Endodermal cell (in vitro differentiated cells): ENCODE results near the gene DGKB. TPM values are rescaled to one million over a fixed set of nuclear protein-coding genes. Genes with fewer than 3 reads are reported as not detected.

Source experiments
- DNase-seq: peaks from one replicate; pipeline ENCODE4 v3.0.0-alpha.2; 2017
- H3K27ac ChIP-seq: 2 replicates; pipeline ENCODE4 v1.5.1; 2013; ENCODE audit warnings: mild to moderate bottlenecking, low read depth, low read length, moderate library complexity
- H3K27me3 ChIP-seq: 2 replicates; pipeline ENCODE4 v1.6.1; 2013; ENCODE audit warnings: mild to moderate bottlenecking, low read length, moderate library complexity; ENCODE audit not compliant: insufficient read depth, control insufficient read depth, poor library complexity, severe bottlenecking
- H3K36me3 ChIP-seq: 2 replicates; pipeline ENCODE4 v1.7.0; 2013; ENCODE audit warnings: mild to moderate bottlenecking, low read length, moderate library complexity; ENCODE audit not compliant: control insufficient read depth, insufficient read depth
- H3K4me1 ChIP-seq: one replicate; pipeline ENCODE4 v1.7.0; 2013; ENCODE audit warnings: low read length; ENCODE audit not compliant: control insufficient read depth, insufficient read depth
- H3K4me3 ChIP-seq: 2 replicates; pipeline ENCODE4 v1.5.1; 2013; ENCODE audit warnings: mild to moderate bottlenecking, low read length, moderate library complexity
- H3K9ac ChIP-seq: 2 replicates; pipeline ENCODE4 v1.6.1; 2013; ENCODE audit warnings: mild to moderate bottlenecking, low read length, moderate library complexity; ENCODE audit not compliant: poor library complexity, severe bottlenecking; ENCODE audit errors: extremely low read depth
- H3K9me3 ChIP-seq: 2 replicates; pipeline ENCODE4 v1.6.1; 2013; ENCODE audit warnings: mild to moderate bottlenecking, low read length, moderate library complexity; ENCODE audit not compliant: control insufficient read depth
- H3K27ac Mint-ChIP-seq: 2 replicates; pipeline ENCODE4 v1.8.0; 2020; ENCODE audit warnings: mixed read lengths
- H3K27me3 Mint-ChIP-seq: 2 replicates; pipeline ENCODE4 v1.8.0; 2021; ENCODE audit warnings: mild to moderate bottlenecking, mixed read lengths; ENCODE audit not compliant: insufficient read depth
- H3K36me3 Mint-ChIP-seq: 2 replicates; pipeline ENCODE4 v1.8.0; 2020; ENCODE audit warnings: low read depth, mixed read lengths
- H3K4me1 Mint-ChIP-seq: 2 replicates; pipeline ENCODE4 v1.8.0; 2020; ENCODE audit warnings: mixed read lengths
- H3K4me3 Mint-ChIP-seq: 2 replicates; pipeline ENCODE4 v1.8.0; 2020; ENCODE audit warnings: mild to moderate bottlenecking, moderate library complexity, mixed read lengths
- H3K9me3 Mint-ChIP-seq: 2 replicates; pipeline ENCODE4 v1.8.0; 2020; ENCODE audit warnings: mild to moderate bottlenecking, mixed read lengths
- CTCF ChIP-seq: fragments of 200-600 bp; sonication (generic); conservative IDR thresholded peaks from 2 replicates; pipeline ENCODE4 v1.5.0; 2021; ENCODE audit warnings: antibody characterized with exemption, mild to moderate bottlenecking
- WGBS, 2 experiments: methylation state at CpG; one replicate each; pipeline versions ENCODE4 v1.1.5 to v1.1.7; 2013; ENCODE audit warnings: missing lambda C conversion rate in 2 of 2, mixed read lengths in 1 of 2; ENCODE audit not compliant: insufficient coverage in 1 of 2, insufficient read length in 1 of 2; 5-methylcytosine and 5-hydroxymethylcytosine counted together
- total RNA-seq, 2 donors: library from RNA; stranded (reverse); fragmentation: NEBNext Ultra II Directional in 1 of 2; extraction: Animal tissue kit (Norgen Biotek cat#: 25700) in 1 of 2; gene quantifications; 2 replicates in 1 of 2; 3 replicates in 1 of 2; pipeline ENCODE4 v1.2.1, GENCODE V29; 2021

The DGKB gene
- total RNA-seq, 2 donors from 2014 or later: 5.1 to 5.2 TPM

- peaks cover 3% of the 10 kb centered on the region for H3K4me1 ChIP-seq
- no peaks in the 10 kb centered on the region for H3K9me3 ChIP-seq
- no peak overlapping the region for H3K27ac ChIP-seq
- H3K36me3 ChIP-seq: no peaks in the 10 kb centered on the region
- Mint-ChIP-seq H3K9me3 (no peaks in the 10 kb centered on the region), H3K4me3 (no peak overlapping the region), H3K27me3 (no peaks in the 10 kb centered on the region), H3K4me1 (no peaks in the 10 kb centered on the region), H3K27ac (no peak overlapping the region), H3K36me3 (no peaks in the 10 kb centered on the region)
- no peak overlapping the region for H3K4me3 ChIP-seq
- H3K27me3 ChIP-seq: peaks cover 4% of the 10 kb centered on the region
- no peak for DNase-seq
- no peak for TF ChIP-seq CTCF
- H3K9ac ChIP-seq: no peak overlapping the region
Measured at GRCh38 chr7:14908697-14909096, 6.1 kb upstream of the DGKB start.

GRCh38 chr7:14905764-14906163, 3.2 kb upstream of the DGKB start:
- H3K36me3 ChIP-seq: no peaks in the 10 kb centered on the region
- DNase-seq: no peak
- Mint-ChIP-seq H3K27ac (no peak overlapping the region), H3K9me3 (no peaks in the 10 kb centered on the region), H3K4me1 (peaks cover 3% of the 10 kb centered on the region), H3K4me3 (no peak overlapping the region), H3K36me3 (no peaks in the 10 kb centered on the region), H3K27me3 (no peaks in the 10 kb centered on the region)
- H3K27me3 ChIP-seq: peaks cover 24% of the 10 kb centered on the region
- no peak for TF ChIP-seq CTCF
- peaks cover 3% of the 10 kb centered on the region for H3K4me1 ChIP-seq
- 79 to 84% methylated on average over 4 of the region's 4 CpGs for WGBS, 2 experiments
- no peak overlapping the region for H3K4me3 ChIP-seq
- no peak overlapping the region for H3K27ac ChIP-seq
- H3K9me3 ChIP-seq: no peaks in the 10 kb centered on the region
- H3K9ac ChIP-seq: no peak overlapping the region

- no peak overlapping the region for H3K9ac ChIP-seq
- peaks cover 24% of the 10 kb centered on the region for H3K27me3 ChIP-seq
- H3K27me3 Mint-ChIP-seq: no peaks in the 10 kb centered on the region
- H3K36me3 ChIP-seq: no peaks in the 10 kb centered on the region
- no peak overlapping the region for H3K27ac Mint-ChIP-seq
- no peaks in the 10 kb centered on the region for H3K4me1 ChIP-seq
- TF ChIP-seq CTCF: no peak
- H3K27ac ChIP-seq: no peak overlapping the region
- H3K4me1 Mint-ChIP-seq: peaks cover 9% of the 10 kb centered on the region
- H3K9me3 ChIP-seq: no peaks in the 10 kb centered on the region
- DNase-seq: no peak
- H3K36me3 Mint-ChIP-seq: no peaks in the 10 kb centered on the region
- 91 to 100% methylated on average over 4 of the region's 4 CpGs for WGBS, 2 experiments
- H3K4me3 ChIP-seq: no peak overlapping the region
- no peaks in the 10 kb centered on the region for H3K9me3 Mint-ChIP-seq
- no peak overlapping the region for H3K4me3 Mint-ChIP-seq
Measured at GRCh38 chr7:14900051-14900450, 2.5 kb downstream of the DGKB start.
